ENCODE measurements around the gene PHF11.

- TF ChIP-seq CTCF (IDR thresholded peaks at IDR 0.05) (no peak), POLR2A (IDR thresholded peaks at IDR 0.05) (no peak)
Observed at GRCh38 chr13:49459580-49459979, 36.2 kb upstream of the PHF11 start.
